Progenitor cell of endocrine pancreas (in vitro differentiated cells): ENCODE results near the gene DIP2C. TPM values are rescaled to one million over a fixed set of nuclear protein-coding genes. Genes with fewer than 3 reads are reported as not detected.

ENCODE experiments used
- DNase-seq: peaks from one replicate; pipeline ENCODE4 v3.0.0; 2021; ENCODE audit warnings: low spot score; ENCODE audit not compliant: unreplicated experiment
- H3K27ac Mint-ChIP-seq: 2 replicates; pipeline ENCODE4 v1.8.0; 2021; ENCODE audit warnings: mild to moderate bottlenecking, moderate library complexity, mixed read lengths
- H3K27me3 Mint-ChIP-seq: 2 replicates; pipeline ENCODE4 v1.8.0; 2021; ENCODE audit warnings: mixed read lengths
- H3K36me3 Mint-ChIP-seq: 2 replicates; pipeline ENCODE4 v1.8.0; 2022; ENCODE audit warnings: mixed read lengths; ENCODE audit not compliant: insufficient read depth
- H3K4me1 Mint-ChIP-seq: 2 replicates; pipeline ENCODE4 v1.8.0; 2021; ENCODE audit warnings: low read depth, mixed read lengths
- H3K4me3 Mint-ChIP-seq: 2 replicates; pipeline ENCODE4 v1.8.0; 2021; ENCODE audit warnings: low read depth, mild to moderate bottlenecking, moderate library complexity, mixed read lengths
- H3K9me3 Mint-ChIP-seq: 2 replicates; pipeline ENCODE4 v1.8.0; 2021; ENCODE audit warnings: low read depth, mixed read lengths
- total RNA-seq: library from RNA; stranded (reverse); gene quantifications from 2 replicates; pipeline ENCODE4 v1.2.1, GENCODE V29; 2021
- TF ChIP-seq, protein P1 (sequence below): fragments of 200-600 bp; sonication (generic); IDR thresholded peaks from one replicate; pipeline ENCODE4 v1.5.0; 2021; ENCODE audit warnings: antibody characterized with exemption, mild to moderate bottlenecking; ENCODE audit not compliant: unreplicated experiment

Gene DIP2C
- total RNA-seq, 1 donor from 2014 or later = 27.2 TPM

- peaks cover 40% of the 10 kb centered on the region for H3K36me3 Mint-ChIP-seq
- no peaks in the 10 kb centered on the region for H3K27me3 Mint-ChIP-seq
- no peaks in the 10 kb centered on the region for H3K9me3 Mint-ChIP-seq
- DNase-seq = no peak
- H3K4me1 Mint-ChIP-seq = no peaks in the 10 kb centered on the region
- no peak overlapping the region for H3K4me3 Mint-ChIP-seq
- TF ChIP-seq, protein P1, sequence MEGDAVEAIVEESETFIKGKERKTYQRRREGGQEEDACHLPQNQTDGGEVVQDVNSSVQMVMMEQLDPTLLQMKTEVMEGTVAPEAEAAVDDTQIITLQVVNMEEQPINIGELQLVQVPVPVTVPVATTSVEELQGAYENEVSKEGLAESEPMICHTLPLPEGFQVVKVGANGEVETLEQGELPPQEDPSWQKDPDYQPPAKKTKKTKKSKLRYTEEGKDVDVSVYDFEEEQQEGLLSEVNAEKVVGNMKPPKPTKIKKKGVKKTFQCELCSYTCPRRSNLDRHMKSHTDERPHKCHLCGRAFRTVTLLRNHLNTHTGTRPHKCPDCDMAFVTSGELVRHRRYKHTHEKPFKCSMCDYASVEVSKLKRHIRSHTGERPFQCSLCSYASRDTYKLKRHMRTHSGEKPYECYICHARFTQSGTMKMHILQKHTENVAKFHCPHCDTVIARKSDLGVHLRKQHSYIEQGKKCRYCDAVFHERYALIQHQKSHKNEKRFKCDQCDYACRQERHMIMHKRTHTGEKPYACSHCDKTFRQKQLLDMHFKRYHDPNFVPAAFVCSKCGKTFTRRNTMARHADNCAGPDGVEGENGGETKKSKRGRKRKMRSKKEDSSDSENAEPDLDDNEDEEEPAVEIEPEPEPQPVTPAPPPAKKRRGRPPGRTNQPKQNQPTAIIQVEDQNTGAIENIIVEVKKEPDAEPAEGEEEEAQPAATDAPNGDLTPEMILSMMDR = no peak
- H3K27ac Mint-ChIP-seq = no peak overlapping the region
Measured at GRCh38 chr10:469947-470338, 219.5 kb downstream of the DIP2C start.

GRCh38 chr10:459743-460142 is 229.7 kb downstream of the DIP2C start:
- TF ChIP-seq, protein P1 = no peak
- Mint-ChIP-seq H3K27me3 (no peaks in the 10 kb centered on the region), H3K4me3 (no peak overlapping the region), H3K36me3 (peaks cover 35% of the 10 kb centered on the region), H3K4me1 (peaks cover 4% of the 10 kb centered on the region), H3K9me3 (peaks cover 27% of the 10 kb centered on the region), H3K27ac (no peak overlapping the region)
- DNase-seq = no peak

- H3K27me3 Mint-ChIP-seq = no peaks in the 10 kb centered on the region
- peaks cover 17% of the 10 kb centered on the region for H3K9me3 Mint-ChIP-seq
- TF ChIP-seq, protein P1 = no peak
- H3K4me3 Mint-ChIP-seq = no peak overlapping the region
- H3K36me3 Mint-ChIP-seq = peaks cover 24% of the 10 kb centered on the region
- no peak for DNase-seq
- no peak overlapping the region for H3K27ac Mint-ChIP-seq
- H3K4me1 Mint-ChIP-seq = peaks cover 4% of the 10 kb centered on the region
Measured at GRCh38 chr10:458421-458851, 231.0 kb downstream of the DIP2C start.

- TF ChIP-seq, protein P1 = no peak
- no peak overlapping the region for H3K4me3 Mint-ChIP-seq
- DNase-seq = no peak
- H3K9me3 Mint-ChIP-seq = peaks cover under 1% of the 10 kb centered on the region
- H3K36me3 Mint-ChIP-seq = peaks cover 8% of the 10 kb centered on the region
- H3K27me3 Mint-ChIP-seq = no peaks in the 10 kb centered on the region
- no peak overlapping the region for H3K27ac Mint-ChIP-seq
- H3K4me1 Mint-ChIP-seq = peaks cover 12% of the 10 kb centered on the region
Measured at GRCh38 chr10:456486-456885, 233.0 kb downstream of the DIP2C start.

DNA sequence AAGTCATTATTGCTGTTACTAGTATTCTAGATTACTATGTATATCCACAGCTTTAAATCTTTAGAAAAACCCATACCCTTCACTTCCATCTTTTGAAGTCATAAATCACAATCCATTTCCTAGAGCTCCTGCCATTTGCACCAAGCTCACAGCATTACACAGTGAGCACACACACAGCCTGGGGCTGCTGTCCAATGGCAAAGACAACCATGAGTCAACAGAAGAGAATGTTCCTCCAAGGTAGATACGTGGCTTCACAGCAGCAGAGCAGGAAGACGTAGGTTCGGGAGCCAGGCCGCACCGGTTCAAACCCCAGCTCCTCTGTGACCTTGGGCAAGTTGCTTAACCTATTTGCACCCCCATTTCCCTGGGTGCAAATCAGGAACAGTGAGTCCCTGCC is 234.6 kb downstream of the DIP2C start:
- peaks cover 12% of the 10 kb centered on the region for H3K4me1 Mint-ChIP-seq
- H3K27me3 Mint-ChIP-seq = no peaks in the 10 kb centered on the region
- no peak overlapping the region for H3K4me3 Mint-ChIP-seq
- no peak overlapping the region for H3K27ac Mint-ChIP-seq
- TF ChIP-seq, protein P1 = no peak
- no peaks in the 10 kb centered on the region for H3K9me3 Mint-ChIP-seq
- peaks cover 4% of the 10 kb centered on the region for H3K36me3 Mint-ChIP-seq
- no peak for DNase-seq
